Ovary (tissue), 9 donors: Measurements from ENCODE around the gene SNRPF. TPM values are rescaled to one million over a fixed set of nuclear protein-coding genes. Genes with fewer than 3 reads are reported as not detected.

ENCODE experiments used
- DNase-seq, 5 donors: peaks; one replicate each; pipeline ENCODE4 v3.0.0-alpha.2; 2019 to 2020
- H3K27ac ChIP-seq, 2 donors: fragments of 200-600 bp; one replicate each; pipeline versions ENCODE4 v1.5.1 to v1.8.0; 2019 to 2022
- H3K27me3 ChIP-seq: fragments of 200-600 bp; one replicate; pipeline ENCODE4 v1.8.0; 2022
- H3K36me3 ChIP-seq: fragments of 200-600 bp; sonication (generic); one replicate; pipeline ENCODE4 v1.5.1; 2019
- H3K4me1 ChIP-seq: one replicate; pipeline ENCODE4 v1.8.1; 2013; ENCODE audit warnings: mild to moderate bottlenecking, moderate library complexity; ENCODE audit not compliant: insufficient read depth
- H3K4me3 ChIP-seq: fragments of 200-600 bp; sonication (generic); one replicate; pipeline ENCODE4 v1.5.1; 2017
- H3K9me3 ChIP-seq, 2 donors: fragments of 200-600 bp in 1 of 2; sonication (generic) in 1 of 2; one replicate each; pipeline versions ENCODE4 v1.5.1 to v1.8.1; 2013 to 2019; ENCODE audit warnings: mild to moderate bottlenecking in 1 of 2, moderate library complexity in 1 of 2
- CTCF ChIP-seq, 3 donors: fragments of 450-650 bp in 2 of 3; fragments of 200-600 bp in 1 of 3; IDR thresholded peaks; one replicate each; pipeline versions ENCODE4 v1.5.1 to v1.8.0; 2016 to 2022; ENCODE audit warnings: antibody characterized with exemption in 3 of 3, mild to moderate bottlenecking in 1 of 3
- EP300 ChIP-seq: sonication (generic); formaldehyde crosslinking; IDR thresholded peaks from one replicate; pipeline ENCODE4 v1.6.1; 2017; ENCODE audit warnings: antibody characterized with exemption
- POLR2A ChIP-seq: fragments of 450-650 bp; IDR thresholded peaks from one replicate; pipeline ENCODE4 v1.6.1; 2017; ENCODE audit warnings: antibody characterized with exemption, mild to moderate bottlenecking, moderate library complexity
- WGBS, 3 donors: extraction: QIAGEN DNeasy Blood & Tissue Kit in 1 of 3; methylation state at CpG; one replicate each; pipeline versions ENCODE4 v1.1.5 to v1.1.7; 2013 to 2017; 5-methylcytosine and 5-hydroxymethylcytosine counted together
- intact Hi-C, 4 donors: fragments of 100-400 bp; cut with DNase I; formaldehyde crosslinking; loops; one replicate each; pipeline versions ENCODE4 v1.11.0 to v1.15.1; 2022 to 2023
- polyA plus RNA-seq, 2 donors: library from polyadenylated mRNA; stranded (reverse); fragments of 200-250 nt in 1 of 2; fragments of 350-450 nt in 1 of 2; fragmentation: Illumina TruSeq in 1 of 2; extraction: RNeasy Lipid Tissue Mini Kit (QIAGEN cat#74804) in 1 of 2; gene quantifications; one replicate each; pipeline ENCODE4 v1.2.3, GENCODE V29; 2013 to 2014
- total RNA-seq, 7 donors: library from RNA; depleted of rRNA in 2 of 7; stranded (reverse); fragments of >200 nt in 2 of 7; fragmentation: NEBNext Ultra II Directional in 3 of 7; extraction: Animal tissue kit (Norgen Biotek cat#: 25700) in 3 of 7; gene quantifications; one replicate each; pipeline versions ENCODE4 v1.1.0 to v1.2.4, GENCODE V29; 2016 to 2023
- donor health status: DM: no; HTN: no; CAD: no; lungs with moderate emphysema.
- donor health status: DM: no; HTN: no; CAD: no.
- donor health status: Bipolar disorder and iron deficiency.
- donor health status: DM: yes; HTN: yes; CAD: no.
- donor health status: DM: no; HTN: no; CAD: no.
- donor health status: DM: yes; HTN: yes; CAD: no.

Gene SNRPF
- total and polyA plus RNA-seq, 9 donors, result 8.5 to 28.4 (median 17.9) TPM

- WGBS, 3 donors, result 52 to 63% (median 63%) methylated on average over 4 of the region's 4 CpGs
- TF ChIP-seq CTCF (IDR thresholded peaks at IDR 0.05), result no peak
- no peak for TF ChIP-seq POLR2A
- TF ChIP-seq EP300, result no peak
- no peak for DNase-seq
- Histone ChIP-seq H3K27ac (no peak overlapping the region), H3K4me1 (no peaks in the 10 kb centered on the region), H3K36me3 (no peaks in the 10 kb centered on the region), H3K4me3 (no peak overlapping the region), H3K27me3 (no peaks in the 10 kb centered on the region), H3K9me3 (no peaks in the 10 kb centered on the region)
- intact Hi-C loops, result no loop called here
Measured at GRCh38 chr12:95898081-95898480, 39.3 kb downstream of the SNRPF start.

GRCh38 chr12:95908573-95908972 lies 49.8 kb downstream of the SNRPF start:
- Histone ChIP-seq H3K36me3 (no peaks in the 10 kb centered on the region), H3K4me1 (no peaks in the 10 kb centered on the region), H3K9me3 (no peaks in the 10 kb centered on the region), H3K27me3 (no peaks in the 10 kb centered on the region), H3K27ac (no peak overlapping the region), H3K4me3 (no peak overlapping the region)
- TF ChIP-seq POLR2A (no peak), CTCF (IDR thresholded peaks at IDR 0.05) (no peak), EP300 (no peak)
- intact Hi-C loops, result no loop called here
- DNase-seq, result no peak

DNA sequence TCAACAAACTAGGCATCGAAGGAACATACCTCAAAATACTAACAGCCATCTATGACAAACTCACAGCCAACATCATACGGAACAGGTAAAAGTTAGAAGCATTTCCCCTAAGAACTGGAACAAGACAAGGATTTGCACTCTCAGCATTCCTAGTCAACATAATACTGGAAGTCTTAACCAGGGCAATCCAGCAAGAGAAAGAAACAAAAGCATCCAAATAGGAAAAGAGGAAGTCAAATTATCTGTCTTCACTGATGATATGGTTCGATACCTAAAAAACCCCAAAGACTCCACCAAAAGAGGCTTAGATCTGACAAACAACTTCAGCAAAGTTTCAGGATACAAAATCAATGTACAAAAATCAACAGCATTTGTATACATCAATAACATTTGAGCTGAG lies 51.1 kb downstream of the SNRPF start:
- H3K9me3 ChIP-seq, result no peaks in the 10 kb centered on the region
- 89 to 92% (median 92%) methylated on average over 3 of the region's 3 CpGs for WGBS, 3 donors
- H3K27me3 ChIP-seq, result no peaks in the 10 kb centered on the region
- no peaks in the 10 kb centered on the region for H3K36me3 ChIP-seq
- TF ChIP-seq EP300 (no peak), CTCF (IDR thresholded peaks at IDR 0.05) (no peak), POLR2A (no peak)
- intact Hi-C loops, result no loop called here
- DNase-seq, result no peak
- no peak overlapping the region for H3K27ac ChIP-seq
- H3K4me1 ChIP-seq, result no peaks in the 10 kb centered on the region
- H3K4me3 ChIP-seq, result no peak overlapping the region

Other genes with a start within 250 kb of the SNRPF start
- 100 to 1,000 TPM in 1 of 7 donors, 10 to 100 TPM in 6; 16.0 to 101 (median 54.2) TPM for gene NTN4, start 68.2 kb upstream of the SNRPF start, total RNA-seq
- gene NTN4, start 68.2 kb upstream of the SNRPF start, polyA plus RNA-seq, result 10 to 100 TPM; 39.0 to 57.3 TPM
- under 1 TPM in 2 of 7 donors, not detected in 5; 0.25 to 0.37 TPM for gene CCDC38, start 83.7 kb downstream of the SNRPF start, total RNA-seq
- gene CCDC38, start 83.7 kb downstream of the SNRPF start, polyA plus RNA-seq, result under 1 TPM in 1 of 2 donors, not detected in 1; 0.22 TPM
- gene AMDHD1, start 84.4 kb downstream of the SNRPF start, total RNA-seq, result under 1 TPM in 3 of 7 donors, not detected in 4; 0.37 to 0.71 (median 0.57) TPM
- gene AMDHD1, start 84.4 kb downstream of the SNRPF start, polyA plus RNA-seq, result 1 to 10 TPM in 1 of 2 donors, under 1 TPM in 1; 0.13 to 6.1 TPM
- gene HAL, start 137.4 kb downstream of the SNRPF start, total RNA-seq, result 1 to 10 TPM in 1 of 7 donors, under 1 TPM in 6; 0.23 to 2.9 (median 0.64) TPM
- gene HAL, start 137.4 kb downstream of the SNRPF start, polyA plus RNA-seq, result 1 to 10 TPM in 1 of 2 donors, under 1 TPM in 1; 0.08 to 1.8 TPM
- gene LTA4H, start 176.6 kb downstream of the SNRPF start, total RNA-seq, result 100 to 1,000 TPM in 4 of 7 donors, 10 to 100 TPM in 3; 82.8 to 143 (median 106) TPM
- gene LTA4H, start 176.6 kb downstream of the SNRPF start, polyA plus RNA-seq, result 100 to 1,000 TPM in 1 of 2 donors, 10 to 100 TPM in 1; 91.2 to 282 TPM